Small intestine (tissue), 7 donors: ENCODE data around the gene TMEM45A. TPM values are rescaled to one million over a fixed set of nuclear protein-coding genes. Genes with fewer than 3 reads are reported as not detected.

ENCODE experiments used
- DNase-seq, 2 donors: peaks; one replicate each; pipeline versions ENCODE4 v3.0.0 to v3.0.0-alpha.2; 2013
- FAIRE-seq: peaks from 2 replicates; lab custom pipeline; 2012; peaks lifted over from hg19 to GRCh38; lab: Jason Lieb, UNC
- H3K27ac ChIP-seq, 3 donors: one replicate each; pipeline ENCODE4 v1.5.1; 2013; ENCODE audit warnings: low read length in 2 of 3, mild to moderate bottlenecking in 2 of 3, control low read depth in 1 of 3, inconsistent platforms in 1 of 3, low read depth in 1 of 3, moderate library complexity in 1 of 3
- H3K27me3 ChIP-seq, 3 donors: one replicate each; pipeline ENCODE4 v1.6.1; 2013; ENCODE audit warnings: low read length in 3 of 3, inconsistent platforms in 1 of 3; ENCODE audit not compliant: control insufficient read depth in 3 of 3, insufficient read depth in 3 of 3
- H3K36me3 ChIP-seq, 3 donors: one replicate each; pipeline ENCODE4 v1.6.1; 2013; ENCODE audit warnings: low read length in 3 of 3, inconsistent platforms in 1 of 3, low read depth in 1 of 3, mild to moderate bottlenecking in 1 of 3, moderate library complexity in 1 of 3; ENCODE audit not compliant: control insufficient read depth in 3 of 3, insufficient read depth in 2 of 3
- H3K4me1 ChIP-seq, 3 donors: one replicate each; pipeline ENCODE4 v1.6.1; 2013; ENCODE audit warnings: low read length in 2 of 3, inconsistent platforms in 1 of 3, low read depth in 1 of 3, mild to moderate bottlenecking in 1 of 3, moderate library complexity in 1 of 3; ENCODE audit not compliant: control insufficient read depth in 3 of 3, insufficient read depth in 2 of 3
- H3K4me3 ChIP-seq, 3 donors: one replicate each; pipeline ENCODE4 v1.5.1; 2013; ENCODE audit warnings: low read length in 3 of 3, control low read depth in 1 of 3, inconsistent platforms in 1 of 3, low read depth in 1 of 3, mild to moderate bottlenecking in 1 of 3, moderate library complexity in 1 of 3
- H3K9me3 ChIP-seq, 2 donors: one replicate each; pipeline ENCODE4 v1.6.1; 2013; ENCODE audit warnings: low read depth in 1 of 2, low read length in 1 of 2; ENCODE audit not compliant: control insufficient read depth in 2 of 2, insufficient read depth in 1 of 2
- WGBS, 3 donors: extraction: QIAGEN DNeasy Blood & Tissue Kit; methylation state at CpG; one replicate each; pipeline ENCODE4 v1.1.7; 2013; 5-methylcytosine and 5-hydroxymethylcytosine counted together
- polyA plus RNA-seq, 4 donors: library from polyadenylated mRNA; stranded (reverse) in 3 of 4; unstranded in 1 of 4; fragments of 200-250 nt in 3 of 4; fragments of 120-200 nt in 1 of 4; gene quantifications; one replicate each; pipeline versions ENCODE4 v1.2.1 to v1.2.3, GENCODE V29; 2013
- donor health status: healthy with polysubstance abuse.
- donor health status: control.
- donor health status: control.
- donor health status: Bipolar disorder and iron deficiency.
- donor health status: healthy.

TMEM45A gene
- polyA plus RNA-seq, 4 donors = 5.1 to 7.5 (median 6.9) TPM; not detected in 1

DNA sequence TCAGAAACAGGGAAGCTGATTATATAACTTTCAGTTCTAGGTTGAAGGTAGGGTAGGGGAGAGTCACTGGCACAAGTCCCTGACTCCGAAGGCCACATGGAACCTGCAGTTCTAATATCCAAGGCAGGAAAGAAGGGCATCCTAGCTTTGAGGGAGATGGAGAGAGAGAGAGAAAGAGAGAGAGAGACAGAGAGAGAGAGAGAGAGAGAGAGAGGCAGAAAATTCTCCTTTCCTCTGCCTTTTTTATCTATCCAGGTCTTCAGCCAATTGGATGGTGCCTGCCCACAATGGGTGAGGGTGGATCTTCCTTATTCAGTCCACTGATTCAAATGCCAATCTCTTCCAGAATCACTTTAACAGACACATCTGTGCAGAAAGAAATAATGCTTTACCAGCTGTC is 35.7 kb upstream of the TMEM45A start:
- no peak overlapping the region for H3K4me3 ChIP-seq
- 80 to 93% (median 83%) methylated on average over 1 of the region's 1 CpG for WGBS, 3 donors
- no peaks in the 10 kb centered on the region for H3K27me3 ChIP-seq
- H3K4me1 ChIP-seq = no peaks in the 10 kb centered on the region
- DNase-seq (no peak), FAIRE-seq (no peak)
- H3K36me3 ChIP-seq = peaks cover 0 to 3% (median 0%) of the 10 kb centered on the region in 3 donors
- H3K9me3 ChIP-seq = no peaks in the 10 kb centered on the region
- H3K27ac ChIP-seq = no peak overlapping the region

DNA sequence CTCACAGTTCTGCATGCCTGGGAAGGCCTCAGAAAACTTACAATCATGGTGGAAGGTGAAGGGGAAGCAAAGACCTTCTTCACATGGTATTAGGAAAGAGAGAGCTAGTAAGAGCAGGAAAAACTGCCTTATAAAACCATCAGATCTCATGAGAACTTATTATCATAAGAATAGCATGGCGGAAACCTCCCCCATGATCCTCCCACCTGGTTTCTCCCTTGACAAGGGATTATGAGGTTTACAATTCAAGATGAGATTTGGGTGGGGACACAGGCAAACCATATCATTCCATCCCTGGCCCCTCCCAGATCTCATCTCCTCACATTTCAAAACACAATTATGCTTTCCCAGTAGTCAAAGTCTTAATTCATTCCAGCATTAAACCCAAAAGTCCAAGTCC is 34.6 kb upstream of the TMEM45A start:
- Histone ChIP-seq H3K9me3 (no peaks in the 10 kb centered on the region), H3K27ac (no peak overlapping the region), H3K36me3 (peaks cover 0 to 3% (median 0%) of the 10 kb centered on the region in 3 donors), H3K27me3 (no peaks in the 10 kb centered on the region), H3K4me3 (no peak overlapping the region), H3K4me1 (no peaks in the 10 kb centered on the region)
- 95 to 98% (median 95%) methylated on average over 1 of the region's 1 CpG for WGBS, 3 donors
- no peak for FAIRE-seq
- no peak for DNase-seq

DNA sequence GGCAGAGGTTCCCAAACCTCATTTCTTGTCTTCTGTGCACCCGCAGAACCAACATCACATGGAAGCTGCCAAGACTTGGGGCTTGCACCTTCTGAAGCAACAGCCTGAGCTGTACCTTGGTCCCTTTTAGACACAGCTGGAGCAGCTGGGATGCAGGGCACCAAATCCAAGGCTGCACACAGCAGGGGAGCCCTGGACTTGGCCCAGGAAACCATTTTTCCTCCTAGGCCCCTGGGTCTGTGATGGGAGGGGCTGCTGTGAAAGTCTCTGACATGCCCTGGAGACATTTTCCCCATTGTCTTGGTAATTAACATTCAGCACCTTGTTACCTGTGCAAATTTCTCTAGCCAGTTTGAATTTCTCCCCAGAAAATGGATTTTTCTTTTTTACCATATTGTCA is 33.6 kb upstream of the TMEM45A start:
- Histone ChIP-seq H3K4me3 (no peak overlapping the region), H3K9me3 (no peaks in the 10 kb centered on the region), H3K36me3 (no peaks in the 10 kb centered on the region), H3K4me1 (no peaks in the 10 kb centered on the region), H3K27me3 (no peaks in the 10 kb centered on the region), H3K27ac (no peak overlapping the region)
- 92 to 96% (median 94%) methylated on average over 1 of the region's 1 CpG for whole genome bisulfite sequencing, 3 donors
- FAIRE-seq (no peak), DNase-seq (no peak)

DNA sequence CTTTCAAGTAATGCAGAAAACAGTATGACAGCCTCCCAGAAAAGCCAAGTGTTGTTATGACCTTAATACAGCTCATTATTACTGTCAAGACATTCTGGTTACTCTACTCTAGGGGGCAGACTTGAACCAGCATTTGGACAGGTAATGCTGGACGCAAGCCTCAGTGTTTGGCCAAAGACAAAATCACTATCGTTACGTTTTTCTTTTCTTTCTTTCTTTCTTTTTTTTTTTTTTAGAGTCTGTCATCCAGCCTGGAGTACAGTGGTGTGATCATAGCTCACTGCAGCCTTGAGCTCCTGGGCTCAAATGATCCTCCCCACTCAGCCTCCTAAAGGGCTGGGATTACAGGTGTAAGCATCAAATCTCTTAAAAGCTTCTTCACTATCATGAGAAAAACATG is 29.4 kb upstream of the TMEM45A start:
- Histone ChIP-seq H3K4me1 (no peaks in the 10 kb centered on the region), H3K9me3 (peaks cover 0 to 16% of the 10 kb centered on the region in 2 donors), H3K27me3 (no peaks in the 10 kb centered on the region), H3K27ac (no peak overlapping the region), H3K36me3 (no peaks in the 10 kb centered on the region), H3K4me3 (no peak overlapping the region)
- DNase-seq (peak; percentile 69), FAIRE-seq (no peak)
- WGBS, 3 donors = 0 to 8% (median 5%) methylated on average over 3 of the region's 3 CpGs

DNA sequence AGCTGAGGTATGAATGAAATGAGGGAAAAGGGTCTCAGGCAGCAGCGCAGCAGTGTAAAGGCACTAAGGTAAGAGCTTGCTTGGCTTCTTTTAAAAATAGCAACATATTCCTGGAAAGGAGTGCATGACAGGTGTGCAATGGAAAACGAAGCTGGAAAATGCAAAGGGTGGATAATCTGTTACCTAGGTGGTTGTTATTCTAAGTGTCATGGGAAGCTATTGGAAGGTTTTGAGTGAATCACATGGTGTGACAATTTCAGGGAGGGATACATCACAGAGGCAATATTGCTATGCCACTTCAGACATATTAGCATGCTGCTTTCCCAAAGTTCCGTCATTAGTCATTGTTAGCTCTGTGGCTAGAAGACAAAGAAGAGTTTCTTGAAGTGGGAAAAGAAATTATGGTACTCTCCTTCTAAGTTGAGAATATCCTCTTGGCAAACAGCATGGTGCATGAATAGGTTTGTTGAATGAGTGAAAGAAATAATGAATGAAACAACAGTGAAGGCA is 28.7 kb upstream of the TMEM45A start:
- no peaks in the 10 kb centered on the region for H3K4me1 ChIP-seq
- no peaks in the 10 kb centered on the region for H3K36me3 ChIP-seq
- FAIRE-seq = no peak
- no peak overlapping the region for H3K27ac ChIP-seq
- no peaks in the 10 kb centered on the region for H3K27me3 ChIP-seq
- H3K4me3 ChIP-seq = no peak overlapping the region
- no peak for DNase-seq
- WGBS, 3 donors = 60 to 75% (median 69%) methylated on average over 3 of the region's 3 CpGs
- H3K9me3 ChIP-seq = peaks cover 0 to 22% of the 10 kb centered on the region in 2 donors

DNA sequence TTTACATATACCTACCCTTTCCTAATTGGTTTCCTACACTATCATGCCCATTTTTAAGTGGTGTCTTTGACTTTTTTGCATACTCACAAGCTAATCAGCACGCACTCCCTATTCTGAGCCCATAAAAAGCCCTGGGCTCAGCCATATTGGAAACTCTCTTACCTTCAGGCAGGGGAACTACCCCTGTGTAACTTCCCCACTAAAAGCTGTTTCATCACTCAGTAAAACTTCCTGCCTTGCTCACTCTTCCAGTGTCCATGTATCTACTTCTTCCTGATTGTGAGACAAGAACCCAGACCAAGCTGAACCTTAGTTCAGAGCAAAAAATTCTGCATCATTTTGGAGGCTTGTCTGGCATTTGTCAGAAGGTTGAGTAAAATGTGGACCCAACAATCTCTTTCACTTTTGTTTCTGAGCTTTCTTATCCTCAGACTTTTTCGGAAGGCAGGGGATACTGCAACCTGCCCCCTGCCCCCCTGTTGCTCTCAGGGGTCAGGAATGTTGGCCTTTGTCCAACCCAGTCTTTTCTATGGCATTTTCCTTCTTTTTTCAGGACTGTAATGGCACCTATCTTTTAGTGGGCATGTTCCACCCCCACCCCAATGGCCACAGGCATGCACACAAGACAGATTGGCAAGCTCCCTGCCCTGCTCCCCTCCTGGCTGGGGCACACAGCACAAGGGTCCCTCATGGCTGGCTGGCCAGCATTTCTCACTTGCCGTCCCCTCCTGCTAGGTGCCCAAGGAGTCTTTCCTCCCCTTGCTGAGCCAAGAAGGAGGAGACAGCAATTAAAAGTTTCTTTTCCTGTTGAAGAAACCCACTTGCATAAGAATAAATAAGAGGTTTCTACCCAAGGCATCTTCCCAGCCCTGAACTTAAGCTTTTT is 26.3 kb upstream of the TMEM45A start:
- Histone ChIP-seq H3K36me3 (no peaks in the 10 kb centered on the region), H3K4me3 (no peak overlapping the region), H3K4me1 (no peaks in the 10 kb centered on the region), H3K9me3 (peaks cover 0 to 37% of the 10 kb centered on the region in 2 donors), H3K27me3 (no peaks in the 10 kb centered on the region), H3K27ac (no peak overlapping the region)
- FAIRE-seq (no peak), DNase-seq (no peak)
- 59 to 68% (median 61%) methylated on average over 3 of the region's 3 CpGs for WGBS, 3 donors

DNA sequence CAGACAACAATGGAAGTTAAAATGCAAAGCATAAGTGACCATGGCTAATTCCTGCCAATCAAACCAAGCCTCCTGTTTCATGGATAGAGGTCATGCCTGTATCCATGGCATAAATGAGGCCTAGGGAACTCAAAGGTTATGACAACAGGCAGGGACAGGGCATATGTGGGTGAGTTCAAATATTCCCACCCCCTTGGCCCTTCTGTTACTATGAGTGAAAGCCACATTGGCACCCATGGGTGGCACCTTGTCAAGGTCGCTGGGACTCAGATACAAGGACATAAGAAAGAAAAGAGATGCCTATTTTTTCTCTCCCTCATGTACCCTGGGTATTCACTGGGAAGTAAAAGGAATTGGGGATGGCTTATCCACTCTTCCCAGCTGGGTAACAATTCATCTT is 25.3 kb upstream of the TMEM45A start:
- WGBS, 3 donors = 92 to 100% (median 97%) methylated on average over 1 of the region's 1 CpG

DNA sequence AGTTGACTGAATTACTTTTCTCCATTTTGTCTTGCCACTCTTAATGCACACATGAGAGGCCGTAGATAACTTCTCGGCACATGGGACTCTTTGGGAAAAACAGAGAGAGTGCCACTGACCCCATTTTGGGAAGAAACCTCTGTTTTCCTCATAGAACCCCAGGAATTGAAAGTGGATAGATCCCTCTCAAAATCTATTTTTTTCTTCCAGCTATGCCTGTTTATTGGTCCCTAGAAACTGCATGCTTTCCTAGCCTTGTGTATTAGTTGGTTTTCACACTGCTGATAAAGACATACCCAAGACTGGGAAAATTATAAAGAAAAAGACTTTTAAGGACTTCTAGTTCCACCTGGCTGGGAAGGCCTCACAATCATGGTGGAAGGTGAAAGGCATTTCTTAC is 23.7 kb upstream of the TMEM45A start:
- Histone ChIP-seq H3K27me3 (no peaks in the 10 kb centered on the region), H3K9me3 (peaks cover 0 to 37% of the 10 kb centered on the region in 2 donors), H3K4me1 (no peaks in the 10 kb centered on the region), H3K4me3 (no peak overlapping the region), H3K36me3 (no peaks in the 10 kb centered on the region), H3K27ac (no peak overlapping the region)
- DNase-seq (no peak), FAIRE-seq (no peak)
- 98 to 100% (median 98%) methylated on average over 2 of the region's 2 CpGs for WGBS, 3 donors

More for the DNA sequence above, 25.3 kb upstream of the TMEM45A start:
- Histone ChIP-seq H3K9me3 (peaks cover 0 to 37% of the 10 kb centered on the region in 2 donors), H3K4me3 (no peak overlapping the region), H3K27ac (no peak overlapping the region), H3K27me3 (no peaks in the 10 kb centered on the region), H3K4me1 (no peaks in the 10 kb centered on the region), H3K36me3 (no peaks in the 10 kb centered on the region)
- FAIRE-seq = no peak
- no peak for DNase-seq
